Spinal cord (tissue), 10 donors: ENCODE data around the gene EIF3CL. TPM values are rescaled to one million over a fixed set of nuclear protein-coding genes. Genes with fewer than 3 reads are reported as not detected.
"Not testable (repeated sequence)": the region's sequence is repeated elsewhere in the genome, so short reads cannot be mapped to it uniquely, and the experiment has no call there.

Experiments
- DNase-seq, 6 donors: peaks; one replicate each; pipeline versions ENCODE4 v3.0.0 to v3.0.0-alpha.2; 2013 to 2015; ENCODE audit warnings: low spot score in 6 of 6, low read depth in 4 of 6
- H3K27ac ChIP-seq: one replicate; pipeline ENCODE4 v1.5.1; 2013; ENCODE audit warnings: low read depth, low read length, control low read depth
- H3K27me3 ChIP-seq: one replicate; pipeline ENCODE4 v1.6.1; 2013; ENCODE audit warnings: low read length; ENCODE audit not compliant: control insufficient read depth, insufficient read depth
- H3K36me3 ChIP-seq: one replicate; pipeline ENCODE4 v1.6.1; 2013; ENCODE audit warnings: low read length; ENCODE audit not compliant: control insufficient read depth, insufficient read depth
- H3K4me1 ChIP-seq: one replicate; pipeline ENCODE4 v1.6.1; 2013; ENCODE audit warnings: low read length; ENCODE audit not compliant: control insufficient read depth, insufficient read depth
- H3K4me3 ChIP-seq: one replicate; pipeline ENCODE4 v1.5.1; 2013; ENCODE audit warnings: low read depth, low read length, control low read depth
- H3K9me3 ChIP-seq: one replicate; pipeline ENCODE4 v1.6.1; 2013; ENCODE audit warnings: low read length; ENCODE audit not compliant: control insufficient read depth, insufficient read depth
- WGBS: methylation state at CpG from one replicate; pipeline ENCODE4 v1.1.5; 2013; ENCODE audit warnings: missing lambda C conversion rate; ENCODE audit not compliant: insufficient coverage; 5-methylcytosine and 5-hydroxymethylcytosine counted together
- long read RNA-seq, 4 donors: transcript quantifications; one replicate each; lab custom pipeline, GENCODE V29; 2026
- polyA plus RNA-seq, 2 donors: library from polyadenylated mRNA; unstranded; fragments of 120-200 nt; gene quantifications; one replicate each; pipeline ENCODE4 v1.2.1, GENCODE V29; 2013; ENCODE audit not compliant: insufficient read length in 2 of 2
- total RNA-seq, 2 donors: library from RNA; depleted of rRNA in 1 of 2; stranded (reverse); fragments of 120-200 nt in 1 of 2; fragments of >200 nt in 1 of 2; gene quantifications; one replicate each; pipeline versions ENCODE4 v1.2.3 to v1.2.4, GENCODE V29; 2013 to 2014
- donor health status: healthy.

EIF3CL gene, protein sequence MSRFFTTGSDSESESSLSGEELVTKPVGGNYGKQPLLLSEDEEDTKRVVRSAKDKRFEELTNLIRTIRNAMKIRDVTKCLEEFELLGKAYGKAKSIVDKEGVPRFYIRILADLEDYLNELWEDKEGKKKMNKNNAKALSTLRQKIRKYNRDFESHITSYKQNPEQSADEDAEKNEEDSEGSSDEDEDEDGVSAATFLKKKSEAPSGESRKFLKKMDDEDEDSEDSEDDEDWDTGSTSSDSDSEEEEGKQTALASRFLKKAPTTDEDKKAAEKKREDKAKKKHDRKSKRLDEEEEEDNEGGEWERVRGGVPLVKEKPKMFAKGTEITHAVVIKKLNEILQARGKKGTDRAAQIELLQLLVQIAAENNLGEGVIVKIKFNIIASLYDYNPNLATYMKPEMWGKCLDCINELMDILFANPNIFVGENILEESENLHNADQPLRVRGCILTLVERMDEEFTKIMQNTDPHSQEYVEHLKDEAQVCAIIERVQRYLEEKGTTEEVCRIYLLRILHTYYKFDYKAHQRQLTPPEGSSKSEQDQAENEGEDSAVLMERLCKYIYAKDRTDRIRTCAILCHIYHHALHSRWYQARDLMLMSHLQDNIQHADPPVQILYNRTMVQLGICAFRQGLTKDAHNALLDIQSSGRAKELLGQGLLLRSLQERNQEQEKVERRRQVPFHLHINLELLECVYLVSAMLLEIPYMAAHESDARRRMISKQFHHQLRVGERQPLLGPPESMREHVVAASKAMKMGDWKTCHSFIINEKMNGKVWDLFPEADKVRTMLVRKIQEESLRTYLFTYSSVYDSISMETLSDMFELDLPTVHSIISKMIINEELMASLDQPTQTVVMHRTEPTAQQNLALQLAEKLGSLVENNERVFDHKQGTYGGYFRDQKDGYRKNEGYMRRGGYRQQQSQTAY
- total RNA-seq (10 to 100 TPM; 72.7 to 79.0 TPM), polyA plus RNA-seq (10 to 100 TPM; 79.8 to 91.7 TPM)
- long read RNA-seq, donor 1, transcript EIF3CL-201 (21 exons, 3,085 nt): major isoform, 7 of 233 reads
- long read RNA-seq, donor 1, partial matches to known transcripts: 226 of 233 reads
- long read RNA-seq, donor 1, other reads (novel, unspliced or antisense): 0 of 233 reads
- long read RNA-seq, donor 2, partial matches to known transcripts: 94 of 114 reads
- long read RNA-seq, donor 2, other reads (novel, unspliced or antisense): 16 of 114 reads
- long read RNA-seq, donor 3, partial matches to known transcripts: 258 of 288 reads
- long read RNA-seq, donor 3, other reads (novel, unspliced or antisense): 27 of 288 reads
- long read RNA-seq, donor 4, partial matches to known transcripts: 181 of 201 reads
- long read RNA-seq, donor 4, other reads (novel, unspliced or antisense): 19 of 201 reads

- not testable (repeated sequence) for H3K27me3 ChIP-seq, H3K4me3 ChIP-seq, H3K9me3 ChIP-seq, H3K36me3 ChIP-seq, H3K4me1 ChIP-seq, H3K27ac ChIP-seq, DNase-seq
- WGBS: no CpG with 5 or more reads among the region's 66 CpGs
Observed at GRCh38 chr16:28403220-28404072, at the start of gene EIF3CL. EIF3CL (minus strand) TSS chr16:28403841; CDS start chr16:28403618, 223 bp downstream.

DNA sequence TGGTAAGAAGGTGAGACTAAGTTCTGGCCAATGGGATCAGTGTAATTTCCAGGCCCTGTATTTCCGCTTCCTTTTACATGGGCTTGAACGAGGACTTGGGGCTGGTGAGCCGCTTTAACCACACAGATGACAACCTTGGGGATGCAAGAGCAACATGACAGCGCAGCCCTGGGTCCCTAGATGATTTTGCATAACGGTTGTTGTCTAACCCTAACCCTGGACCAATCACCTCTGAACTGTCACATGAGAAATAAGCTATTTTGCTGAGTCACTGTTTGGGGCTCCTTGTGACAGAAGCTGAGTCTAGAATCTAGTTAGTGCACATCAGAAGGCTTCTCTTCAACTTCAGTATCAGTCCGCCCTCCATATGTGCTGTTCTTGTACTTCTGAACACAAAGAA lies 43.4 kb upstream of the EIF3CL start:
- H3K27me3 ChIP-seq, DNase-seq, H3K4me1 ChIP-seq, H3K9me3 ChIP-seq, H3K36me3 ChIP-seq, H3K4me3 ChIP-seq, H3K27ac ChIP-seq: not testable (repeated sequence)
- no CpG with 5 or more reads among the region's 6 CpGs for WGBS

DNA sequence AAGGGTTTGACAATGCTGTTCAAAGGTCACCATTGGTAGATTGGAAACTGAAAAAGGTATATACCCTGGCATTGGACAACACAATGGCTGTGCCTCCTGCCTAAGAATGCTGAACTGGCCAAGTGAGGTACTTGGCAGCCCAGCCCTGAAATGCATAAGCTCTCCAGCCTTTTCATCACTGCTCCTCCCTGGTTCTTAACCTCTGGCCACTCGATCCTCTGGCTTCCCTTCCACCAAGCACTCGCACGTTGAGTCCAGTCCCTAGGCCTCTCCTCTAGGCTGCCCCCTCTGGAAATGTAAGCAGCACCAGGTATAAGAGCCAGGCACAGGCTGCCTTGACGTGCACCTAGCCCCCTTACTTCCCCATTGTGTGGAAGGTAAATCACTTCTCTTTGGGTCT lies 42.7 kb upstream of the EIF3CL start:
- H3K27ac ChIP-seq, H3K4me1 ChIP-seq, DNase-seq, H3K36me3 ChIP-seq, H3K27me3 ChIP-seq, H3K4me3 ChIP-seq, H3K9me3 ChIP-seq: not testable (repeated sequence)
- no CpG with 5 or more reads among the region's 4 CpGs for WGBS

DNA sequence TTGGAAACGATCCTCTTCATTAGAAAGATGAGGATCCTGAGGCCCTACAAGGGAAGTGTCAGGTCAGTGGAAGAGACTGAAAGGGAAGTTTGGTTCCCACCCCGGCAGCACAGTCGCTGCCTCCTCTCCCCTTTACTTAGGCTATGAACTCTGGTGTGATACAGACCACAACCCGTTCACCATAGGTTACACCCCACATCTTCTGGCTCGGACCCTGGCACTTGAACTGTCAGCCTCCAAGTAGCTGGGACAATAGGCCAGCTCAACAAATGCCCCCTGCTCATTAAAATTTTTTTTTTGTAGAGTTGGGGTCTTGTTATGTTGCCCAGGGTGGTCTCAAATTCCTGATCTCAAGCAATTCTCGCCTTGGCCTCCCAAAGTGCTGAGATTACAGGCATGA lies 40.3 kb upstream of the EIF3CL start:
- H3K9me3 ChIP-seq, H3K4me1 ChIP-seq, H3K27me3 ChIP-seq, DNase-seq, H3K4me3 ChIP-seq, H3K36me3 ChIP-seq, H3K27ac ChIP-seq: not testable (repeated sequence)
- no CpG with 5 or more reads among the region's 6 CpGs for WGBS

DNA sequence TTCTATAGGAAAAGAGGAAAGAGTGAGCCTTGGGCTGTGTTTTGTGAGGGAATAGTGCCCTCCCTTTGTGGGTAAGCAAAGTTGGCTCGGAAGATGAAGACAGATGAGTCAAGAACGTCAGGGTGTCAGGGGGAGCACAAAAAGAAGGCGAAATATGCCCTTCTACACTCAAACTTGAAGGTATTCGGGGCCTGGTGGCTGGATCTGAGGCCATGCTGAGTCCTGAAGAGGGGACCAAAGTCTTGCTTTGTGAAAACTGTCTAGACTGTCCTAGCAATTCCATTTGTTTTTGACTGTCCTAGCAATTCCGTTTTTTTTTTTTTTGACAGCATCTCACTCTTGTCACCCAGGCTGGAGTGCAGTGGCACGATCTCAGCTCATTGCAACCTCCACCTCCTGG lies 35.3 kb upstream of the EIF3CL start:
- not testable (repeated sequence) for H3K4me1 ChIP-seq, H3K27ac ChIP-seq, H3K27me3 ChIP-seq, DNase-seq, H3K4me3 ChIP-seq, H3K9me3 ChIP-seq, H3K36me3 ChIP-seq
- WGBS: no CpG with 5 or more reads among the region's 6 CpGs

DNA sequence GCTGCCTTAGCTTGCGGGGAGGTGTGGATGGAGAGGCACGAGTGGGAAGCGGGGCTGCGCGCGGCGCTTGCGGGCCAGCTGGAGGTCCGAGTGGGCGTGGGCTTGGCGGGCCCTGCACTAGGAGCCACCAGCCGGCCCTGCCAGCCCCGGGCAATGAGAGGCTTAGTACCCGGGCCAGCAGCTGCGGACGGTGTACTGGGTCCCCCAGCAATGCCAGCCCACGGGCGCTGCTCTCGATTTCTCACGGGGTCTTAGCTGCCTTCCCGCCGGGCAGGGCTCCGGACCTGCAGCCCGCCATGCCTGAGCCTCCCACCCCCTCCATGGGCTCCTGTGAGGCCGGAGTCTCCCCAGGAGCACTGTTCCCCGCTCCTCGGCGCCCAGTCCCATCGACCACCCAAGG lies 31.7 kb upstream of the EIF3CL start:
- H3K27me3 ChIP-seq, H3K36me3 ChIP-seq, H3K4me3 ChIP-seq, H3K27ac ChIP-seq, DNase-seq, H3K4me1 ChIP-seq, H3K9me3 ChIP-seq: not testable (repeated sequence)
- 100% methylated on average over 1 of the region's 29 CpGs for WGBS

- no CpG with 5 or more reads among the region's 10 CpGs for WGBS
- not testable (repeated sequence) for DNase-seq, H3K36me3 ChIP-seq, H3K27ac ChIP-seq, H3K4me3 ChIP-seq, H3K27me3 ChIP-seq, H3K4me1 ChIP-seq, H3K9me3 ChIP-seq
Observed at GRCh38 chr16:28426060-28426680, 22.5 kb upstream of the EIF3CL start.

- not testable (repeated sequence) for H3K27me3 ChIP-seq, H3K36me3 ChIP-seq
- no CpG with 5 or more reads among the region's 11 CpGs for WGBS
Observed at GRCh38 chr16:28421071-28421750, 17.6 kb upstream of the EIF3CL start.

More at GRCh38 chr16:28421071-28421750, 17.6 kb upstream of the EIF3CL start:
- not testable (repeated sequence) for H3K27ac ChIP-seq, DNase-seq, H3K9me3 ChIP-seq, H3K4me1 ChIP-seq, H3K4me3 ChIP-seq
